ENCODE data around the gene RAP2B. TPM values are rescaled to one million over a fixed set of nuclear protein-coding genes. Genes with fewer than 3 reads are reported as not detected.
A peak's percentile ranks its signal among the peaks of the same experiment; 100 is the strongest.
"Not testable (repeated sequence)": the region's sequence is repeated elsewhere in the genome, so short reads cannot be mapped to it uniquely, and the experiment has no call there.

RAP2B gene
- 10 to 100 TPM; 13.8 to 14.8 TPM for total RNA-seq
- 19.2 TPM for polyA plus RNA-seq (2013, experiment 1 of 2)
- 14.9 TPM for polyA plus RNA-seq (2013, experiment 2 of 2)
- total RNA-seq, result 17.8 to 232 (median 129) reads per million in 172 experiments

DNA sequence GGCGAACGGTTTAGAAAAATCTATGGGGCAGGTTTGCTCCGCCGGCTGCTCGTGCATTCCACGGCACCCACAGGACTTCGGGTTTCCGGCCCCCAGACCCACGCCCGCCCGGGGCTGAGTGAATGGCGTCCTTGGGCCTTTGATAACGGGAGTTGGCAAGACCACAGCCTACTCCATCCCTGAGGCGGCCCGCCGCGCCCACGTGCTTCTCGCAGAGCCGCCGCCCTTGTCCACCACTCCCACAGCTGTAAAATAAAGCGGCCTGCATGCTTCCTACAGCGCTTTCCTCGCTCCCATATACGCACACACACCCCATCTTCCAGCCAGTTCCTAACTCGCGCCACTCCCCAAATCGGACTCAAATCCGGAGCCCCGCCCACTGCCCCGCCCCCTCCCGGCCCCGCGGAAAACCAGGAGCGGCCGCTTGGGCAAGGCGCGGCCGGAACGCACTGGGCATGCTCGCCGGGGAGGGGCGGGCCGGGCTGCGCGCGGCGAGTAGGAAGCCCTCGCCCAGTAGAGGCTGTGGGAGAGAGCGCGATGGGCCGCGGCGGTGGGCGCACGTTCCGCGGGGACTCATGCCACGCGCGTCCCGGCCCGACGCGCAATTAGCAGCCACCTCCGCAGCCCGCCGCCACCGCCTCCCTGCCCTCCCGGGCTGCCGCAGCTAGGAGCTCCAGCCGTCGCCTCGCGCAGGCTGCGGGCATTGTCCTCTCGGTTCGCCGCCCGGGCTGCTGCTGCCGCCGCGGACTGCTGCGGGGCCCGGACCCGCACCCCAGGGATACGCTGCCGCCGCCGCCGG, at the start of gene RAP2B:
Gene RAP2B (plus strand): TSS at position 513 of the 799 bp plus-strand sequence. CDS start 468 bp downstream, outside the sequence.
- CTCF ChIA-PET, result interaction anchor here (1.2 kb wide), 1 partner anchor 129 kb away, joined by 6 read pairs; no protein-coding TSS in a partner anchor

DNA sequence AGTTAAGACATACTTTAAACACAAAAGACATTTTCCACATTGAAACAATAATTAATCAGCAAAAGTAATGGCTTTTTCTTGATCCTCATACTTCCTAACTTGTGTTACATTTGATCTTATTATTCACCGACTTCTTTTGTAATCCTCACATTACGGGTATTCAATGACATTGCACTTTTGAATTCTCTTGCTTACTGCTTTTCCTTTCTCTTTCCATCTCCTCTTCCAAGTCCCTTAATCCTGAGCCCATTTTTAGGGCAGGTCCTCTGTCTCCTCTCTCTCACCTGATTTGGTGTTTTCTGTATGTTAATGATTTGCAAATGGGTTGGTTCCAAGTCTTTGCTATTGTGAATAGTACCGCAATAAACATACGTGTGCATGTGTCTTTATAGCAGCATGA, 48.5 kb upstream of the RAP2B start:
- ChIA-PET POLR2A (no interaction called here), CTCF (no interaction called here)
- Histone ChIP-seq H3K27me3 (ENCODE audit: control insufficient read depth in 1 of 2, insufficient read depth in 2 of 2, low read length in 2 of 2) (no peaks in the 10 kb centered on the region), H3K4me3 (ENCODE audit: low read length) (no peak overlapping the region), H3K9me3 (ENCODE audit: control insufficient read depth in 1 of 2, insufficient read depth in 1 of 2, low read length in 2 of 2) (no peaks in the 10 kb centered on the region), H3K36me3 (ENCODE audit: insufficient read depth, low read length) (no peaks in the 10 kb centered on the region), H3K27ac (ENCODE audit: low read depth in 1 of 2, low read length in 2 of 2) (no peak overlapping the region), H3K4me1 (ENCODE audit: insufficient read depth, low read length) (no peaks in the 10 kb centered on the region)
- Mint-ChIP-seq H3K4me1 (ENCODE audit: low read depth) (no peaks in the 10 kb centered on the region), H3K27ac (no peak overlapping the region), H3K9me3 (no peaks in the 10 kb centered on the region), H3K27me3 (peaks cover 4% of the 10 kb centered on the region), H3K36me3 (ENCODE audit: low read depth) (no peaks in the 10 kb centered on the region), H3K4me3 (no peak overlapping the region)
- intact Hi-C loops (cut with DNase I, micrococcal nuclease), result no loop called here
- TF ChIP-seq, protein P1, sequence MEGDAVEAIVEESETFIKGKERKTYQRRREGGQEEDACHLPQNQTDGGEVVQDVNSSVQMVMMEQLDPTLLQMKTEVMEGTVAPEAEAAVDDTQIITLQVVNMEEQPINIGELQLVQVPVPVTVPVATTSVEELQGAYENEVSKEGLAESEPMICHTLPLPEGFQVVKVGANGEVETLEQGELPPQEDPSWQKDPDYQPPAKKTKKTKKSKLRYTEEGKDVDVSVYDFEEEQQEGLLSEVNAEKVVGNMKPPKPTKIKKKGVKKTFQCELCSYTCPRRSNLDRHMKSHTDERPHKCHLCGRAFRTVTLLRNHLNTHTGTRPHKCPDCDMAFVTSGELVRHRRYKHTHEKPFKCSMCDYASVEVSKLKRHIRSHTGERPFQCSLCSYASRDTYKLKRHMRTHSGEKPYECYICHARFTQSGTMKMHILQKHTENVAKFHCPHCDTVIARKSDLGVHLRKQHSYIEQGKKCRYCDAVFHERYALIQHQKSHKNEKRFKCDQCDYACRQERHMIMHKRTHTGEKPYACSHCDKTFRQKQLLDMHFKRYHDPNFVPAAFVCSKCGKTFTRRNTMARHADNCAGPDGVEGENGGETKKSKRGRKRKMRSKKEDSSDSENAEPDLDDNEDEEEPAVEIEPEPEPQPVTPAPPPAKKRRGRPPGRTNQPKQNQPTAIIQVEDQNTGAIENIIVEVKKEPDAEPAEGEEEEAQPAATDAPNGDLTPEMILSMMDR (IDR thresholded peaks at IDR 0.05), result no peak
- no peak for ATAC-seq (ENCODE audit: poor library complexity)
- no peak for DNase-seq

More for the DNA sequence above, at the start of gene RAP2B:
- H3K4me1 ChIP-seq (ENCODE audit: insufficient read depth, low read length), result peaks cover 18% of the 10 kb centered on the region
- Mint-ChIP-seq H3K9me3 (no peaks in the 10 kb centered on the region), H3K27ac (peak within 1 kb of the TSS; percentile 95), H3K4me3 (peak within 1 kb of the TSS; percentile 100), H3K4me1 (ENCODE audit: low read depth) (peaks cover 57% of the 10 kb centered on the region), H3K27me3 (no peaks in the 10 kb centered on the region), H3K36me3 (ENCODE audit: low read depth) (peaks cover 30% of the 10 kb centered on the region)
- DNase-seq (peak; percentile 86 to 99 (median 95)), ATAC-seq (ENCODE audit: poor library complexity) (peak; percentile 37)
- H3K27me3 ChIP-seq (ENCODE audit: control insufficient read depth in 1 of 2, insufficient read depth in 2 of 2, low read length in 2 of 2), result no peaks in the 10 kb centered on the region
- TF ChIP-seq, protein P1 (IDR thresholded peaks at IDR 0.05), result no peak
- peak within 1 kb of the TSS; percentile 66 to 76 for H3K27ac ChIP-seq (ENCODE audit: low read depth in 1 of 2, low read length in 2 of 2)
- peak within 1 kb of the TSS; percentile 94 for H3K4me3 ChIP-seq (ENCODE audit: low read length)
- H3K36me3 ChIP-seq (ENCODE audit: insufficient read depth, low read length), result no peaks in the 10 kb centered on the region
- intact Hi-C loops (cut with DNase I, micrococcal nuclease), result loop anchor here (1.0 to 10.0 kb wide), 11 partner anchors 59 to 1160 kb away; partner anchors contain the start of gene DHX36 (in 2 of the 2)
- H3K9me3 ChIP-seq (ENCODE audit: control insufficient read depth in 1 of 2, insufficient read depth in 1 of 2, low read length in 2 of 2), result no peaks in the 10 kb centered on the region
- POLR2A ChIA-PET, result interaction anchor here (0.7 to 7.8 kb wide), 38 partner anchors 9 to 1959 kb away, joined by 3 to 101 read pairs (median 5); partner anchors contain the start of genes DHX36 and GPR171

DNA sequence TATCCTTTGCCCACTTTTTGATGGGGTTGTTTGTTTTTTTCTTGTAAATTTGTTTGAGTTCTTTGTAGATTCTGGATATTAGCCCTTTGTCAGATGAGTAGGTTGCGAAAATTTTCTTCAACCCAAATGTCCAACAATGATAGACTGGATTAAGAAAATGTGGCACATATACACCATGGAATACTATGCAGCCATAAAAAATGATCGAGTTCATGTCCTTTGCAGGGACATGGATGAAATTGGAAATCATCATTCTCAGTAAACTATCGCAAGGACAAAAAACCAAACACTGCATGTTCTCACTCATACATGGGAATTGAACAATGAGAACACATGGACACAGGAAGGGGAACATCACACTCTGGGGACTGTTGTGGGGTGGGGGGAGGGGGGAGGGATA, 47.8 kb upstream of the RAP2B start:
- H3K9me3 Mint-ChIP-seq; H3K27ac ChIP-seq (ENCODE audit: low read depth in 1 of 2, low read length in 2 of 2); intact Hi-C loops (cut with DNase I, micrococcal nuclease); H3K36me3 Mint-ChIP-seq (ENCODE audit: low read depth); POLR2A ChIA-PET; ATAC-seq (ENCODE audit: poor library complexity); H3K4me1 ChIP-seq (ENCODE audit: insufficient read depth, low read length); H3K27ac Mint-ChIP-seq; H3K4me3 ChIP-seq (ENCODE audit: low read length); H3K27me3 ChIP-seq (ENCODE audit: control insufficient read depth in 1 of 2, insufficient read depth in 2 of 2, low read length in 2 of 2); H3K27me3 Mint-ChIP-seq; CTCF ChIA-PET; H3K4me1 Mint-ChIP-seq (ENCODE audit: low read depth); H3K4me3 Mint-ChIP-seq; H3K9me3 ChIP-seq (ENCODE audit: control insufficient read depth in 1 of 2, insufficient read depth in 1 of 2, low read length in 2 of 2); H3K36me3 ChIP-seq (ENCODE audit: insufficient read depth, low read length); DNase-seq: not testable (repeated sequence)

Measured in CD4-positive, alpha-beta T cell (primary cell).